Measurements from ENCODE around the gene PPP1R2B.
"Not testable (repeated sequence)": the region's sequence is repeated elsewhere in the genome, so short reads cannot be mapped to it uniquely, and the experiment has no call there.

PPP1R2B gene

GRCh38 chr5:156850206-156850751 lies at the start of gene PPP1R2B:
Gene PPP1R2B (plus strand): TSS chr5:156850295. CDS start chr5:156850563, 268 bp downstream.
- no peak for DNase-seq (ENCODE audit: low read depth)

GRCh38 chr5:156800929-156801328 lies 49.2 kb upstream of the PPP1R2B start:
- no peak for DNase-seq (ENCODE audit: low read depth)

DNA sequence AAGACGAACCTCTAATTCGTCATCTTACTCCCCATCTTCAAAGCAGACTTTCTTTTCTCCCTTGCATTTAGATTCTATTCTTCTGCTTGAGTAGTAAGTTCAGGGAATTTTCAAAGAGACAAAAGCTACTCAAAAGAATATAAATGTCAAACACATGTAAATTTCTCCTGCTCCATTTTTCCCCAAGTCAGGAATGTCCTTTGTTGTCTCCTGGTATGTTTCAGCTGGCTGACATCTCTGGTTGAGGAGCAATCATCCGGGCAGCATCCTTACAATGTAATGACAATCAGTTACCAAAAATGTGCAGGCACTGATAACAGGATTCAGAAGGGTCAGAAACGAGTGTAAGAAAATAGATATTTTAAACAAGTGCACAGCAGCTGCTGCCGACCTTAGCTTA lies 47.6 kb upstream of the PPP1R2B start:
- DNase-seq (ENCODE audit: low read depth): no peak

DNA sequence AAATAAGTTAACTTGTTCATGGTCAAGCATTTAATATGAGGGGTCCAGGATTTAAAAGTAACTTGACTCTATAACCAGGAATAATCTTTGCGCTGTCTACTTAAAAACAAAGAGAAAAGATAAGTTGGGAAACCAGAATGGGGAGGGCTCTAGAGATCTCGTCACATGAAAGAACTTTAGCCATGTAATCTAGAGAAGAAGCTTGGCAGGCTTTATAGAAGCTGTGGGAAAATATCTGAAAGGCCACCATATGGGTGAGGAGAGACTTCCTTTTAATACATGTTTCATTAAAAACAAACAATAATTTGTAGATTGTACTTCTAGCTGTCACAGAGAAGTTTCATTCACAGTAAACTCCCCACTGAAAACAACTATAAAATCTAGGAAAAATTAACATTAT lies 46.7 kb upstream of the PPP1R2B start:
- no peak for DNase-seq (ENCODE audit: low read depth)

GRCh38 chr5:156812959-156813358 lies 37.1 kb upstream of the PPP1R2B start:
- no peak for DNase-seq (ENCODE audit: low read depth)

DNA sequence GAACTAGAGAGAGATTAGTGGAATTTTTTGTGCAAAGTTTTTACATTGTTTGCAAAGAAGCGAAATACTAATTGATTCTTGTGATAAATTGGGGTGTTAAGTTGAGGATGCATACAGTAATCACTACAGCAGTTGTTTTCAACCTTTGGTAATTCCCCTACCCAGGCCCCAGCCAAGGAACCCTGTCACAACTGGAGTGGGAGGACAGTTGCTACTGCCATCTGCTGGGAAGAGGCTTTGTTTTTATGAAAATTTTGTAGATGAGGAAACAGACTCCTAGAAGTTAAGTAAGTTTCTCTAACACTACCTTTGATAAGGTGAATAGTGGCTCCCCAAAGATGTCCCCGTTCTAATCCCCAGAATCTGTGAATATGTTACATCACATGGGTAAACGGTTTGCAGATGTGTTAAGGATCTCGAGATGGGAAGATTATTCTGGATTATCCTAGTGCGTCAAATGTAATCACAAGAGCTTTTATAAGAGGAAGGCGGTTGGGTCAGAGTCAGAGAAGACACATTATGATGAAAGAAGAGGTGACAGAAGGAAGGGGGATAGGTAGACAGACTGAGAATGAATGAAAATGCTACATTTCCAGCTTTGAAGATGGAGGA lies 34.0 kb upstream of the PPP1R2B start:
- no peak for DNase-seq (ENCODE audit: low read depth)

- no peak for DNase-seq (ENCODE audit: low read depth)
Observed at GRCh38 chr5:156819537-156819936, 30.6 kb upstream of the PPP1R2B start.

DNA sequence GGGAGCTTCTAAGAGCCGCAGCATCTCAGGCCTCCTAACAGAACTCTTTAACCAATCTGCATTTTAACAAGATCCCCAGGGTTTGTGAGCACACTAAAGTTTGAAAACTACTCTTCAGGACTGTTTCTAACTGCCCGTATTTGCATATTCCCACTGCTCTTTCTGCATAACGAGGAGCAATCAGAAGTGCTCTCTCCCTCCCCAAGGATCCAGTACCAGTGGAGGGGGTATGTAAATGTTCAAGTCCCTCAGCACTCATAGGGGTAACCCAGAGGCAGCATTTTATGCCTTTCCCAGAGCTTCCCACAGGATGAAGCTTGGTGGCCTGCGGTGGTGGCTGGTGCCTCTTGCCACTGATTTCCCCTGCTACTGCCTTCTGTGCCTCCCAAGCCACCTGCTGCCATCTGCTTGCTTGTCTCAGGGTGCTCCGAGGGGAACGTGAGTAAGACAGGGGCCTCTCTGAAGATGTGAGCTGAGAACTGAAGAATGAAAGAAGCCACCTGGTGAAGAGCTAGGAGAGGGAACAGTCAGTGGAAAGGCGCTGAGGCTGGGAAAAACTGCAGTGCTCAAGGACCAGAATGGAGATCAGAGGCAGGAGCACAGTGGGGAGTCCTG lies 30.0 kb upstream of the PPP1R2B start:
- DNase-seq (ENCODE audit: low read depth): no peak

GRCh38 chr5:156824241-156824640 lies 25.9 kb upstream of the PPP1R2B start:
- no peak for DNase-seq (ENCODE audit: low read depth)

GRCh38 chr5:156824800-156825199 lies 25.3 kb upstream of the PPP1R2B start:
- no peak for DNase-seq (ENCODE audit: low read depth)

DNA sequence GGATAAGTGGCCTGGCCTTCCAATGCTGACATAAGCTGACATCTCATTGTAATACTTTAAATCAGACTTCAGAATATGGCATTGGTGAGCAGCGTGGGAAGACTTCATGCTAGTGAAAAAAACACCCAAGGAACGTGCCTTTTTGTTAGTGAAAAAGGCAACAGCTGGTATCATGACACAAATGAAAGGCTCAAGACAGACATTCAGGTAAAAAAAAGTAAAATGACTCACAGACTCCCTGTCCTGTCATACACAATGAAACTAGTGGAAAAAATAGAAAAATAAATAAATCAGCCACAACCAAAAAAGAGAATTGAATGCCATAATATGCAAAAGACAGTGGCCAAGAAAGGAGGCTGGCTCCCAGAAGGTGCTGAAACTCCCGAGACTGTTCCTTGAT lies 24.4 kb upstream of the PPP1R2B start:
- no peak for DNase-seq (ENCODE audit: low read depth)

- no peak for DNase-seq (ENCODE audit: low read depth)
Observed at GRCh38 chr5:156826150-156826549, 23.9 kb upstream of the PPP1R2B start.

GRCh38 chr5:156834916-156835315 lies 15.2 kb upstream of the PPP1R2B start:
- DNase-seq (ENCODE audit: low read depth): no peak

DNA sequence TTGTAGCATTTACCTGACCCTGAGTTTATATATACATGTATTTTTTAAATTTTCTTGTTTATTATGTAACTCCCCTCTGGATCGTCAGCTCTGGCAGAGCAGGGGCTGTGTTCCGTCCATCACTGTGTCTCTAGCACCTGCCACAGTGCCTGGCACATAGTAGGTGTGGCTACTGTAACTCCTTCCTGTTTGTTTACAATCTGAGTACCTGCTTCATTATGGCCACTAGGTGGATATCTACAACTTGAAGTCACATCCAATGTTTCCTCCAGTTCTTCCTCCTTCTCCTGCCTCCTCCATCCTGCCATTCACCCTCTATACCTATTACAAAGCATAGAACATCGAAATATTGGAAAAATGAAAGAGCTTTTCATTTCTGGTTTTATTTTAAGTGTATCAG lies 14.2 kb upstream of the PPP1R2B start:
- no peak for DNase-seq (ENCODE audit: low read depth)

- DNase-seq (ENCODE audit: low read depth): no peak
Observed at GRCh38 chr5:156836846-156837245, 13.2 kb upstream of the PPP1R2B start.

- DNase-seq (ENCODE audit: low read depth): no peak
Observed at GRCh38 chr5:156838961-156839360, 11.1 kb upstream of the PPP1R2B start.

- no peak for DNase-seq (ENCODE audit: low read depth)
Observed at GRCh38 chr5:156841737-156842136, 8.4 kb upstream of the PPP1R2B start.

DNA sequence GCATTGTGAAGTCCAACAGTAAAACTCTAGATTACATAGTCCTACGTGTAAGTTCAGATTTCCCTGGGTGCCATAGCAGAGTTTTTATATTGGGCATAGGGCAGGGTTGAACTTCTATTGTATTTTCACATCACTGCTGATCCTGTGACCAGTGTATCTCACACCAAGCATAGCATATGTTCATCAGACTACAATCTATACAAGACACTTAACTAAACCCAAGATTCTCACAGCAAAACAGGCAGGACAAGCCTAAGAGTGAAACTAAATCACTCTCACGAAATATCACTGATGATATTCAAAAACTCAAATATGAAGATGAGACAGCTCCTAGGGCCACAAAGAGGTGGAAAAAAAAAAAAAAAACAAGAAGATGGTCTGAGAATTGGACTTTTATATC lies 3.2 kb upstream of the PPP1R2B start:
- DNase-seq (ENCODE audit: low read depth): no peak

- not testable (repeated sequence) for DNase-seq (ENCODE audit: low read depth)
Observed at GRCh38 chr5:156848447-156848846, 1.6 kb upstream of the PPP1R2B start.

GRCh38 chr5:156851880-156852279 lies 1.8 kb downstream of the PPP1R2B start:
- DNase-seq (ENCODE audit: low read depth): no peak

- not testable (repeated sequence) for DNase-seq (ENCODE audit: low read depth)
Observed at GRCh38 chr5:156853055-156853454, 3.0 kb downstream of the PPP1R2B start.

GRCh38 chr5:156865427-156865826 lies 15.3 kb downstream of the PPP1R2B start:
- DNase-seq (ENCODE audit: low read depth): no peak

GRCh38 chr5:156870498-156870839 lies 20.4 kb downstream of the PPP1R2B start:
- DNase-seq (ENCODE audit: low read depth): no peak

DNA sequence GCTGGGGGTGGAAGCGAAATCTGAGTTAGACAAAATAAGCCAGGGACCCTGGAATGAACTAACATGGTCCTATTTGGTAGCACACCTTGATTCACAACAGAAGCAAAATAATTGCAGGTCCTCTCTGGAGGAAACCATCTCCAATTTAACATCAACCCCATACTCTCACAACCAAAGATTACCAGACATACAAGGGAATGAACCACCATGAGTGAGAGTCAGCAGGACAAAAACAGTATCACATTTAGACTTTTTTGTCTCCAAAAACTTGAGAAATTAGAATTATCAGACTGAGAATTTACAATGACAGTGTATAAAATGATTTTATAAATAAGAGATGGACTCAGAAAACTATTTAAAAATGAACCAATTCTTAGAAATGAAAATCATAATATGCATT lies 21.1 kb downstream of the PPP1R2B start:
- no peak for DNase-seq (ENCODE audit: low read depth)

Data from CMK (cell line).